H9 (cell line): Measurements from ENCODE around the gene LOXL1. TPM values are rescaled to one million over a fixed set of nuclear protein-coding genes. Genes with fewer than 3 reads are reported as not detected.

Experiments
- DNase-seq: peaks from one replicate; pipeline ENCODE4 v3.0.0-alpha.2; 2017
- H2AFZ ChIP-seq: one replicate; pipeline ENCODE4 v1.6.1; 2013; ENCODE audit warnings: mild to moderate bottlenecking, low read length, control low read depth, moderate library complexity
- H2AK5ac ChIP-seq: 2 replicates; pipeline ENCODE4 v1.6.1; 2013; ENCODE audit warnings: low read length, control low read depth, mixed read lengths; ENCODE audit not compliant: insufficient read length
- H2BK120ac ChIP-seq: one replicate; pipeline ENCODE4 v1.6.1; 2013; ENCODE audit warnings: low read depth, mild to moderate bottlenecking, low read length, control low read depth, inconsistent platforms; ENCODE audit not compliant: poor library complexity, severe bottlenecking
- H2BK12ac ChIP-seq: 2 replicates; pipeline ENCODE4 v1.6.1; 2013; ENCODE audit warnings: low read length, control low read depth, mixed read lengths, low read depth; ENCODE audit not compliant: insufficient read length
- H2BK15ac ChIP-seq: 2 replicates; pipeline ENCODE4 v1.6.1; 2013; ENCODE audit warnings: low read depth, low read length, control low read depth
- H2BK20ac ChIP-seq: one replicate; pipeline ENCODE4 v1.6.1; 2013; ENCODE audit warnings: low read depth, mild to moderate bottlenecking, low read length, control low read depth, inconsistent platforms; ENCODE audit not compliant: poor library complexity, severe bottlenecking
- H2BK5ac ChIP-seq: 2 replicates; pipeline ENCODE4 v1.6.1; 2013; ENCODE audit warnings: low read length, control low read depth, mixed read lengths; ENCODE audit not compliant: insufficient read length
- H3K14ac ChIP-seq: 2 replicates; pipeline ENCODE4 v1.6.1; 2013; ENCODE audit warnings: low read length, control low read depth; ENCODE audit not compliant: insufficient read depth
- H3K18ac ChIP-seq: 2 replicates; pipeline ENCODE4 v1.6.1; 2013; ENCODE audit warnings: low read depth, mild to moderate bottlenecking, mixed read lengths, low read length, control low read depth; ENCODE audit not compliant: insufficient read length
- H3K23ac ChIP-seq: 2 replicates; pipeline ENCODE4 v1.6.1; 2013; ENCODE audit warnings: low read length, control low read depth, mixed read lengths, low read depth; ENCODE audit not compliant: insufficient read length
- H3K23me2 ChIP-seq: 2 replicates; pipeline ENCODE4 v1.6.1; 2013; ENCODE audit warnings: low read depth, mild to moderate bottlenecking, mixed read lengths, low read length, control low read depth; ENCODE audit not compliant: insufficient read length, poor library complexity, severe bottlenecking
- H3K27ac ChIP-seq: 2 replicates; pipeline ENCODE4 v1.5.1; 2013; ENCODE audit warnings: low read length, control low read depth, mixed read lengths, low read depth; ENCODE audit not compliant: insufficient read length
- H3K27me3 ChIP-seq: 2 replicates; pipeline ENCODE4 v1.6.1; 2013; ENCODE audit warnings: low read length, control low read depth, inconsistent platforms; ENCODE audit not compliant: insufficient read depth
- H3K4ac ChIP-seq: 2 replicates; pipeline ENCODE4 v1.6.1; 2013; ENCODE audit warnings: low read depth, mild to moderate bottlenecking, control low read depth, inconsistent platforms, low read length, moderate library complexity
- H3K4me1 ChIP-seq: 2 replicates; pipeline ENCODE4 v1.6.1; 2013; ENCODE audit warnings: low read length, control low read depth, inconsistent platforms; ENCODE audit not compliant: insufficient read depth
- H3K4me2 ChIP-seq: 2 replicates; pipeline ENCODE4 v1.6.1; 2013; ENCODE audit warnings: low read length, control low read depth, mixed read lengths; ENCODE audit not compliant: insufficient read length, insufficient read depth
- H3K56ac ChIP-seq: 2 replicates; pipeline ENCODE4 v1.6.1; 2013; ENCODE audit warnings: low read depth, mild to moderate bottlenecking, mixed read lengths, low read length, control low read depth; ENCODE audit not compliant: insufficient read length
- H3K79me1 ChIP-seq: 2 replicates; pipeline ENCODE4 v1.6.1; 2013; ENCODE audit warnings: low read depth, mild to moderate bottlenecking, moderate library complexity, low read length, control low read depth, inconsistent platforms; ENCODE audit not compliant: insufficient read depth, poor library complexity, severe bottlenecking
- H3K79me2 ChIP-seq: 2 replicates; pipeline ENCODE4 v1.6.1; 2013; ENCODE audit warnings: low read length, control low read depth, inconsistent platforms; ENCODE audit not compliant: insufficient read depth
- H3K9ac ChIP-seq: 2 replicates; pipeline ENCODE4 v1.6.1; 2013; ENCODE audit warnings: low read length, control low read depth, mixed read lengths; ENCODE audit not compliant: insufficient read length; ENCODE audit errors: extremely low read depth
- H3K9me3 ChIP-seq: one replicate; pipeline ENCODE4 v1.6.1; 2013; ENCODE audit warnings: low read depth, low read length, inconsistent platforms; ENCODE audit not compliant: control insufficient read depth
- H3T11ph ChIP-seq: one replicate; pipeline ENCODE4 v1.6.1; 2013; ENCODE audit warnings: mild to moderate bottlenecking, low read length, control low read depth, inconsistent platforms
- H4K20me1 ChIP-seq: one replicate; pipeline ENCODE4 v1.6.1; 2013; ENCODE audit not compliant: control insufficient read depth, insufficient read length, insufficient read depth
- H4K5ac ChIP-seq: 2 replicates; pipeline ENCODE4 v1.6.1; 2013; ENCODE audit warnings: low read depth, mild to moderate bottlenecking, mixed read lengths, low read length, control low read depth; ENCODE audit not compliant: insufficient read length
- H4K8ac ChIP-seq: replicated peaks from 2 replicates; pipeline ENCODE4 v1.6.1; 2013; ENCODE audit warnings: low read length, control low read depth, mixed read lengths, low read depth; ENCODE audit not compliant: insufficient read length
- H4K91ac ChIP-seq: 2 replicates; pipeline ENCODE4 v1.6.1; 2013; ENCODE audit warnings: low read depth, mild to moderate bottlenecking, moderate library complexity, mixed read lengths, low read length, control low read depth; ENCODE audit not compliant: insufficient read length
- H3K27ac Mint-ChIP-seq, 3 experiments: 2 replicates in 2 of 3; 3 replicates in 1 of 3; pipeline ENCODE4 v1.8.0; 2020 to 2021; ENCODE audit warnings: mixed read lengths in 3 of 3, mild to moderate bottlenecking in 1 of 3, moderate library complexity in 1 of 3
- H3K27me3 Mint-ChIP-seq: 2 replicates; pipeline ENCODE4 v1.8.0; 2021; ENCODE audit warnings: low read depth, mild to moderate bottlenecking, moderate library complexity, mixed read lengths
- H3K36me3 Mint-ChIP-seq, 3 experiments: 2 replicates in 2 of 3; 3 replicates in 1 of 3; pipeline ENCODE4 v1.8.0; 2020 to 2021; ENCODE audit warnings: low read depth in 3 of 3, mixed read lengths in 3 of 3; ENCODE audit not compliant: insufficient read depth in 1 of 3
- H3K4me1 Mint-ChIP-seq, 2 experiments: 2 replicates each; pipeline ENCODE4 v1.8.0; 2020; ENCODE audit warnings: mixed read lengths in 2 of 2
- H3K4me3 Mint-ChIP-seq, 2 experiments: 2 replicates in 1 of 2; 3 replicates in 1 of 2; pipeline ENCODE4 v1.8.0; 2020 to 2021; ENCODE audit warnings: mild to moderate bottlenecking in 2 of 2, mixed read lengths in 2 of 2, moderate library complexity in 1 of 2
- H3K9me3 Mint-ChIP-seq, 2 experiments: 2 replicates in 1 of 2; 3 replicates in 1 of 2; pipeline ENCODE4 v1.8.0; 2020; ENCODE audit warnings: mild to moderate bottlenecking in 2 of 2, mixed read lengths in 2 of 2, moderate library complexity in 1 of 2
- WGBS: extraction: QIAGEN DNeasy Blood & Tissue Kit; methylation state at CpG from one replicate; pipeline ENCODE4 v1.1.7; 2013; ENCODE audit warnings: missing lambda C conversion rate, low lambda C conversion rate, mixed read lengths; ENCODE audit not compliant: insufficient read length; ENCODE audit errors: extremely low coverage; 5-methylcytosine and 5-hydroxymethylcytosine counted together
- total RNA-seq: library from RNA; stranded (reverse); gene quantifications from 2 replicates; pipeline ENCODE4 v1.2.1, GENCODE V29; 2021
- TF ChIP-seq, protein P1 (sequence below): fragments of 200-600 bp; sonication (generic); conservative IDR thresholded peaks from 3 replicates; pipeline ENCODE4 v1.8.0; 2021; ENCODE audit warnings: antibody characterized with exemption, mild to moderate bottlenecking

LOXL1 gene
- total RNA-seq, 1 experiment from 2014 or later: 9.1 TPM

DNA sequence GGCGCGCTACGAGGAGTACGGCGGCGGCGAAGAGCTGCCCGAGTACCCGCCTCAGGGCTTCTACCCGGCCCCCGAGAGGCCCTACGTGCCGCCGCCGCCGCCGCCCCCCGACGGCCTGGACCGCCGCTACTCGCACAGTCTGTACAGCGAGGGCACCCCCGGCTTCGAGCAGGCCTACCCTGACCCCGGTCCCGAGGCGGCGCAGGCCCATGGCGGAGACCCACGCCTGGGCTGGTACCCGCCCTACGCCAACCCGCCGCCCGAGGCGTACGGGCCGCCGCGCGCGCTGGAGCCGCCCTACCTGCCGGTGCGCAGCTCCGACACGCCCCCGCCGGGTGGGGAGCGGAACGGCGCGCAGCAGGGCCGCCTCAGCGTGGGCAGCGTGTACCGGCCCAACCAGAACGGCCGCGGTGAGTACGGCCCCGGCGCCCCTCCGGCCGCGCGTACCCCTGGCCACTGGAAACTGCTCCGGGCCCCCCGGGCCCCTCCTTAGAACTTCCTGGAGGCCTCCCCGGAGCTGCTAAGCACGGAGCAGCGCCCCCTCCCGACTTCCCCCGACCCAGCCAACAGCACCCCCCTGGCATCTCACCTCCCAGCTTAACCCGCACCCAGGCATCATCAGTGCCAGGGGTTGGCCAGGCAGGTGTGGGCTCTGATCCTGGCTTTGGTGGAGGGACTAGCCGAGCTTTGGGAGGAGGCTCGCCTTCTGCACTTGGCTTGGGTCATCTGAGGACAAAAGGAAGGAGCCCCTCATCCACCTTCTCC, 1.4 kb downstream of the LOXL1 start:
- H4K5ac ChIP-seq: no peak overlapping the region
- peak overlapping the region; percentile 39 for H3K4me2 ChIP-seq
- H3K9me3 ChIP-seq: no peaks in the 10 kb centered on the region
- no peaks in the 10 kb centered on the region for H3K79me2 ChIP-seq
- H2BK5ac ChIP-seq: no peak overlapping the region
- Mint-ChIP-seq H3K4me3 (peak overlapping the region; percentile 60 to 83), H3K9me3 (no peaks in the 10 kb centered on the region), H3K27me3 (peaks cover 16% of the 10 kb centered on the region), H3K4me1 (peaks cover 44 to 45% of the 10 kb centered on the region in 2 experiments), H3K27ac (no peak overlapping the region), H3K36me3 (no peaks in the 10 kb centered on the region)
- TF ChIP-seq, protein P1, sequence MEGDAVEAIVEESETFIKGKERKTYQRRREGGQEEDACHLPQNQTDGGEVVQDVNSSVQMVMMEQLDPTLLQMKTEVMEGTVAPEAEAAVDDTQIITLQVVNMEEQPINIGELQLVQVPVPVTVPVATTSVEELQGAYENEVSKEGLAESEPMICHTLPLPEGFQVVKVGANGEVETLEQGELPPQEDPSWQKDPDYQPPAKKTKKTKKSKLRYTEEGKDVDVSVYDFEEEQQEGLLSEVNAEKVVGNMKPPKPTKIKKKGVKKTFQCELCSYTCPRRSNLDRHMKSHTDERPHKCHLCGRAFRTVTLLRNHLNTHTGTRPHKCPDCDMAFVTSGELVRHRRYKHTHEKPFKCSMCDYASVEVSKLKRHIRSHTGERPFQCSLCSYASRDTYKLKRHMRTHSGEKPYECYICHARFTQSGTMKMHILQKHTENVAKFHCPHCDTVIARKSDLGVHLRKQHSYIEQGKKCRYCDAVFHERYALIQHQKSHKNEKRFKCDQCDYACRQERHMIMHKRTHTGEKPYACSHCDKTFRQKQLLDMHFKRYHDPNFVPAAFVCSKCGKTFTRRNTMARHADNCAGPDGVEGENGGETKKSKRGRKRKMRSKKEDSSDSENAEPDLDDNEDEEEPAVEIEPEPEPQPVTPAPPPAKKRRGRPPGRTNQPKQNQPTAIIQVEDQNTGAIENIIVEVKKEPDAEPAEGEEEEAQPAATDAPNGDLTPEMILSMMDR: peak; percentile 75
- peaks cover 13% of the 10 kb centered on the region for H3K23me2 ChIP-seq
- no peaks in the 10 kb centered on the region for H3K27me3 ChIP-seq
- peak; percentile 80 for DNase-seq
- H2BK20ac ChIP-seq: no peak overlapping the region
- no peak overlapping the region for H3K27ac ChIP-seq
- peaks cover 14% of the 10 kb centered on the region; the same call in 1 of the 2 replicates for H3K4me1 ChIP-seq
- no peaks in the 10 kb centered on the region for H4K20me1 ChIP-seq
- no peak overlapping the region for H3K23ac ChIP-seq
- H3K4ac ChIP-seq: no peak overlapping the region
- no peak overlapping the region for H2AFZ ChIP-seq
- no peaks in the 10 kb centered on the region for H3K79me1 ChIP-seq
- no peak overlapping the region for H3K9ac ChIP-seq
- H2AK5ac ChIP-seq: no peak overlapping the region
- no peak overlapping the region for H4K8ac ChIP-seq
- H2BK120ac ChIP-seq: no peak overlapping the region
- H2BK12ac ChIP-seq: no peak overlapping the region
- no peak overlapping the region for H2BK15ac ChIP-seq
- no peak overlapping the region for H3T11ph ChIP-seq
- no peak overlapping the region for H3K56ac ChIP-seq
- no CpG with 5 or more reads among the region's 78 CpGs for WGBS
- no peak overlapping the region for H4K91ac ChIP-seq
- no peak overlapping the region for H3K18ac ChIP-seq
- no peak overlapping the region for H3K14ac ChIP-seq
